Stimulated activated CD8-positive, alpha-beta memory T cell treated with anti-CD3 and anti-CD28 coated beads, Interleukin-2, amount 100 ng/mL, for 1 hour (primary cell): Measurements from ENCODE around the gene EEF1AKMT2.

ENCODE experiments used
- DNase-seq, 2 donors: peaks; one replicate each; pipeline ENCODE4 v3.0.0-alpha.2; 2020; ENCODE audit warnings: low read depth in 2 of 2

EEF1AKMT2 gene

GRCh38 chr10:124738441-124738840 lies 53.2 kb downstream of the EEF1AKMT2 start:
- no peak for DNase-seq

GRCh38 chr10:124737708-124738107 lies 54.0 kb downstream of the EEF1AKMT2 start:
- DNase-seq: no peak

- no peak for DNase-seq
Measured at GRCh38 chr10:124737221-124737620, 54.5 kb downstream of the EEF1AKMT2 start.

- DNase-seq: no peak
Measured at GRCh38 chr10:124736491-124737136, 55.1 kb downstream of the EEF1AKMT2 start.

- no peak for DNase-seq
Measured at GRCh38 chr10:124735491-124736286, 56.0 kb downstream of the EEF1AKMT2 start.

- DNase-seq: no peak
Measured at GRCh38 chr10:124734311-124735166, 57.1 kb downstream of the EEF1AKMT2 start.

GRCh38 chr10:124733571-124734245 lies 58.0 kb downstream of the EEF1AKMT2 start:
- no peak for DNase-seq

GRCh38 chr10:124732931-124733570 lies 58.6 kb downstream of the EEF1AKMT2 start:
- DNase-seq: no peak

- DNase-seq: no peak
Measured at GRCh38 chr10:124731551-124731950, 60.1 kb downstream of the EEF1AKMT2 start.

GRCh38 chr10:124730790-124731189 lies 60.9 kb downstream of the EEF1AKMT2 start:
- no peak for DNase-seq

- no peak for DNase-seq
Measured at GRCh38 chr10:124728830-124729661, 62.6 kb downstream of the EEF1AKMT2 start.

GRCh38 chr10:124728071-124728829 lies 63.4 kb downstream of the EEF1AKMT2 start:
- no peak for DNase-seq

GRCh38 chr10:124727361-124727960 lies 64.2 kb downstream of the EEF1AKMT2 start:
- no peak for DNase-seq

GRCh38 chr10:124725791-124726190 lies 65.9 kb downstream of the EEF1AKMT2 start:
- DNase-seq: no peak

GRCh38 chr10:124725171-124725631 lies 66.5 kb downstream of the EEF1AKMT2 start:
- no peak for DNase-seq

- DNase-seq: no peak
Measured at GRCh38 chr10:124724279-124725027, 67.2 kb downstream of the EEF1AKMT2 start.

GRCh38 chr10:124723826-124724225 lies 67.9 kb downstream of the EEF1AKMT2 start:
- no peak for DNase-seq
